ENCODE results near the gene IMPDH1.

IMPDH1 gene

GRCh38 chr7:128405471-128406313 is 4.1 kb downstream of the IMPDH1 start:
- peak in 1 of 2 donors; percentile 24 for DNase-seq (ENCODE audit: low read depth in 1 of 2, low spot score in 1 of 2)

DNA sequence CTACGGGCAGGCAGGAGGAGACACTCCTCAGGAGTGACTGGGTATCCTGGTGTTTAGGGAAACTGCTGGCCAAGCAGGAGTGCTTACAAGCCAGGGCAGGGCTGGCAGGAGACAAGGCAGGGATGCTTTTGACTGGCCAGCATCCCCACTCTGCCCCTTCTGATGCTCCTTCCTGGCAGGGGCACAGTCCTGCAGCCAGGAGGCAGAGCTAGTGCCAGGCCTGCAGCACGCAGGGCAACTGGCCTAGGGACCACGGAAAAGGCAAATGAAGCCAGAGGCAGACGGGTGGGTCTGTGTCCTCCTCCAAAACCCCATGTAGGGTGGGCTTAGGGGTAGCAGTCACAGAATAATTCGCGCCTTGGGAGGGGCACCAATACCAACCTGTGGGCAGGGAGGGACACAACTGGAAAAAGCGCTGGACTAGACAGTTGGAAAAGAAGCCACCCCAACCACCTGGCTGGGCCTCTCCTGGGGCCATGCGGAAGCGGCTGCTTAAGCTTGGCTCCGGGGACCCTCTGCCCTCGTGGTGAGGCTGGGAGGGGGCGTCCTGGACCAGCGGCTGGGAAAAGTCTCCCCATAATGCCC is 4.8 kb downstream of the IMPDH1 start:
- DNase-seq (ENCODE audit: low read depth in 1 of 2, low spot score in 1 of 2): no peak

- DNase-seq (ENCODE audit: low read depth in 1 of 2, low spot score in 1 of 2): no peak
These were observed 5.6 kb downstream of the IMPDH1 start for GRCh38 chr7:128404143-128404681.

GRCh38 chr7:128403676-128404075 is 6.1 kb downstream of the IMPDH1 start:
- no peak for DNase-seq (ENCODE audit: low read depth in 1 of 2, low spot score in 1 of 2)

DNA sequence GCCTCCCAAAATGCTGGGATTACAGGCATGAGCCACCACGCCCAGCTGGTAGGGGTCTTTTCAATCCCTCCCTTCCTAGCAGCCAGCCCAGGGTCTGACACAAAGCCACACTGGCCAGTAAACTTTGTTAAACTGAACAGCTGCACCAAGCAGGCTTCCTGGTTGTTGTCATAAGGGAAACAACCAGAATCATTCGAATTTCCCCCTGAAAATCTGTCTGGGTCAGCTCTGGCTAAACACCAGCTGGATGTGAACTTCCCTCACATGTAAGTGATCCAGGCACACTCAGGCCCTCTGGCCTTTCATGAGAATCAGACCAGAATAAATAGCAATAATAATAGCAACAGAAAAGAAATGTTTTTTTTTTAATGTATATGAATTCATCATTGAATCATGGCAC is 7.4 kb downstream of the IMPDH1 start:
- no peak for DNase-seq (ENCODE audit: low read depth in 1 of 2, low spot score in 1 of 2)

DNA sequence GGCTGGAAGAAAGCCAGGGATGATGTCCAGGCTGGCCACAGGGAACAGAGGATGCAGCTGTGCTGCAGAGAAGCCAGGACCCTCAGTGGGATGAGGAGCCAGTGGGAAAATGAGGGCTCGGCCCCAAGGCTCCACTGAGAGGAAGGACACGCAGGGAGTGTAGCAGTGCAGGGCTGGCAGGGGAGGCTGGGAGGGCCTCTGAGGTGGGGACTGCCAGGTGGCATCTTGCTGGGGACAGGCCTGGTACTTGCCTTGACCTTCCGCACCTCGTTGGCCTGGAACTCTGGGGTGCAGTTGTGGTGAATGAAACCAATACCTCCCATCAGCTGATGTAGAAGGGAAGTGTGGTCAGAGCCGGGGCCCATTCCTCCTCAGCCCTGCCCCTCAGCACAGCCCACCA is 9.2 kb downstream of the IMPDH1 start:
- no peak for DNase-seq (ENCODE audit: low read depth in 1 of 2, low spot score in 1 of 2)

DNA sequence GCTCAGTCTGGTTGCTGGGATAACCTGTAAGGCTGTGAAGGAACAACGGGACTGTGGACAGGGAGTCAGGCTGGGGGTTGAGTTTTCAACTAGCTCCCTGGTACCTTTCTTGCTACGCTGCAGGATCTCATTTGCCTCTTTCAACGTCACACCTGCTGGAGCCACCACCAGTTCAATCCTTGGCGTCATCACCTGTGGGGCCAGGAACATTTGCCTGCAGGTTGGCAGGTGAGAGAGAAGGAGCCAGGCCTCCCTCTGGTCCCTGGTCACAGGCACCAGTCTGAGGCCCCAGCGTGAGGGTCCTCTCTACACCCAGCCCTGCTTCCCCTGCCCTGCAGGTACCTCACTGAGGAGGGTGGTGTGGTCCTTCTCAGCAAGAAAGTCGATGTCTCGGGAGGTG is 9.8 kb downstream of the IMPDH1 start:
- DNase-seq (ENCODE audit: low read depth in 1 of 2, low spot score in 1 of 2): no peak

- DNase-seq (ENCODE audit: low read depth in 1 of 2, low spot score in 1 of 2): no peak
These were observed 11.0 kb downstream of the IMPDH1 start for GRCh38 chr7:128398841-128399135.

DNA sequence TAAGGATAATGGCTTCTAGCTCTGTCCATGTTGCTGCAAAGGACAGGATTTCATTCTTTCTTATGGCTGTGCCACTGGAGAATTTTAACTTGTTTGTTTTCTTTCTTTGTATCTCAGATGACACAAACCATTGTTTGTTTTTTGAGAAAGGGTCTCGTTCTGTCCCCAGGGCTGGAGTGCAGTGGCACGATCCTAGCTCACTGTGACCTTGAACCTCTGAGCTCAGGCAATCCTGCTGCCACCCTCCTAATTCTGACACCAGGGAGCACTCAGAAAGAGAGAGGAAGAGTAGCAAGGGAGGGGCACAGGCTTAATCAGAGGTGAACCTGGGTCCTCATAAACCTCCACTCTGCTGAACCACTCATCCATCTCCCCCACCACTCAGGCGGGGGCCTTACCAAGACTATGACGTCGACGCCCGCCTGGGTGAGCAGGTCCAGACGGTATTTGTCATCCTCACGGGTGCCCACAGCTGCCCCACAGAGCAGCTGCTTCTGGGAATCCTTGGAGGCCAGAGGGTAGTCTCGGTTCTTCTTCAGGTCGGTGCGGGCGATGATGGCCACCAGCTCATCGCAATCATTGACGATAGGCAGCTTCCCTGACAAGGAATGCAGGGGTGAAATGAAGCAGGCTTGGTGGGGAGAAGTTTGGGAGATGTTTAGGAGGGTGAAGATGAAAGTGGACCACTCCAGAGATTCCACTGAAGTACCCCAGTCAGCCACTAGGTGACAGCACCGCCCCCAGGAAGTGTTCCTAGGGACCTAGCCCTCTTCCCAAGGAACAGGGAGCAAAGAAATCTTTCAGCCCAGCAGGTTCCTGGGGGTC is 11.6 kb downstream of the IMPDH1 start:
- DNase-seq (ENCODE audit: low read depth in 1 of 2, low spot score in 1 of 2): no peak

GRCh38 chr7:128396357-128396756 is 13.4 kb downstream of the IMPDH1 start:
- no peak for DNase-seq (ENCODE audit: low read depth in 1 of 2, low spot score in 1 of 2)

DNA sequence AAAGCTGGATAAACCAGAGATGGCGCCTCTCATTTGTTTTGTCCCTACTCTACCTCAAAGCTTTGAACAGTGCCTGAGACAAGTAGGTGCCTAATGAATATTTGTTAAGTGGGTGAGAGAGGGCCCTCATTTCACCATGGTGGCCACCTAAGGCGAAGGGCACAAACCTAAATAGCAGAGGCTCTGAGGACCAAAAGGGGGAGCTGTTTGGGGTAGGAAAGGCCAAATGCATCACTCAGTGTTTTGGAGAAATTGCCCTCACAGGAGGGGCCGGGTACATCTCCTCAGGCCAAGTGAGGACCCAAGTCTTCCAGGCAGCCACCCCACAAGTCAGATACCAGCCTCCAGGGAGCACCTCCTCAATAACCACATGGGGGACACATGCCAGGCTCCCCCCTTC is 14.0 kb downstream of the IMPDH1 start:
- DNase-seq (ENCODE audit: low read depth in 1 of 2, low spot score in 1 of 2): no peak

- DNase-seq (ENCODE audit: low read depth in 1 of 2, low spot score in 1 of 2): no peak
These were observed 14.8 kb downstream of the IMPDH1 start for GRCh38 chr7:128394904-128395496.

DNA sequence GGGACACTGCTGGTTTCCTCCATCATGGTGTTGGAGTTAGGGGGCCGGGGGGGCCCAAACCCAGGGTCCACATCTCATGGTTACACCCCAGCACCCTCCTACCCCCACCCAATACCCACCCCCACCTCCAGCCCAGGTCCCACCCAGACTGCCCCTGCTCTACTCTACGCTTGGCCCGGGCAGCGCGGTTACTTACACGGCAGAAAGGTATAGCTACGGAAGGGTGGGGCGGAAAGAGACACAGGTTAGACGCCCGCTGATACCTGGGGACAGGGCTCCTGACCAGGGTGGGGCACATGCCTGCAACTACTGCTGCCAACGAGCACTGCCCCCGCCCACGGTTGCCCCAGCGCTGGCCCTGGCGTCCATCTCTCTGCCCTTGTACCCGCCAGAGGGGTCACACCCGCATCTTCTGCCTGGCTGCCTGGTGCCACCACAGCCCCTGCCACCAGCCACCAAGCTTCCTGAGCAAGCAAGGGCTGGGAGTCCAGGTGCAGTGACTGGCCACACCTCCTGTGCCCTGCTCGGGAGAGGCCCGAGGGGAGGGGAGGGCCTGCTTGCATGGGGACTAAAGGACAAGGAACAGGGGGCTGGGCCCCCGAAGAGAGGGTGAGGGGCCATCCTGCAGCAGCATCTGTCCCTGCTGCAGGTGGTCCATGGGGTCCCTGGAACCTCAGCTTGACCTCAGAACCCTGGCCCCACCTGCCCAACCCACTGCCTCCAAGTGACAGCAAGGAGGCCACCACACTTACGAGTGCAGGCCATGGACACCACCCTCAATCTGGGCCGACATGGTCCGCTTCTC is 16.1 kb downstream of the IMPDH1 start:
- DNase-seq (ENCODE audit: low read depth in 1 of 2, low spot score in 1 of 2): no peak

- DNase-seq (ENCODE audit: low read depth in 1 of 2, low spot score in 1 of 2): no peak
These were observed 17.1 kb downstream of the IMPDH1 start for GRCh38 chr7:128392446-128393327.

- DNase-seq (ENCODE audit: low read depth in 1 of 2, low spot score in 1 of 2): no peak
These were observed 18.0 kb downstream of the IMPDH1 start for GRCh38 chr7:128391805-128392204.

DNA sequence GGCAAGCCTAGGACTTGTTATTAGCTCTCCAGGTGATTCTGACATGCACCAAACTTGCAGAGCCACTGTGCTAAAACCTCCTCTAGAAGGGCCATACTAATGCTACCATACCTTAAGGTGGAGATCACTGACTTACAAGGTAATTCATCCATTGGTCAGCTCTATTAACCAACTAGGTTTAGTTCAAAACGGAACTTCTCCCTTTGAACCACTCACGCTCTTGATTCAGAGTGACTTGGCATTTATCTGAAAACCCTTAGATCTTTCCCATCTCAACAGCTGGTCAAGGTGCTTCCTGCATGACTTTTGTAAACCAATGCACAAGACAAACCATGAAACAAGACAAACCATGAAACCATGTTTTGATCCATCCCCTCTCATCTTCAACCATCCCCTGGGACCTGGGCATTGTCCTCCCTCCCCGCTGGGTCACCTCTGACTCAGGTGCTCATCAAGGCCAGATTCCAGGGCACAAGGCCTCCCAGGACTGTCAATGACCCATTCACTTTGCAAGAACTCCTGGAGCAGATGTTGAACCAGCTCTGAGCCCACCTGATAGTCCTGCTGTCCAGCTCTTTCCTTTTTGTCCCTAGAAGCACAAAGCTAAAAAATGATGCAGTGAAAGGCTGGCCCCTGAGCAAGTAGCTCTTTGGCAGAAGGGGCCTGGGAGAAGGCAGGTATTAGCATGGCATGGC is 18.8 kb downstream of the IMPDH1 start:
- no peak for DNase-seq (ENCODE audit: low read depth in 1 of 2, low spot score in 1 of 2)

DNA sequence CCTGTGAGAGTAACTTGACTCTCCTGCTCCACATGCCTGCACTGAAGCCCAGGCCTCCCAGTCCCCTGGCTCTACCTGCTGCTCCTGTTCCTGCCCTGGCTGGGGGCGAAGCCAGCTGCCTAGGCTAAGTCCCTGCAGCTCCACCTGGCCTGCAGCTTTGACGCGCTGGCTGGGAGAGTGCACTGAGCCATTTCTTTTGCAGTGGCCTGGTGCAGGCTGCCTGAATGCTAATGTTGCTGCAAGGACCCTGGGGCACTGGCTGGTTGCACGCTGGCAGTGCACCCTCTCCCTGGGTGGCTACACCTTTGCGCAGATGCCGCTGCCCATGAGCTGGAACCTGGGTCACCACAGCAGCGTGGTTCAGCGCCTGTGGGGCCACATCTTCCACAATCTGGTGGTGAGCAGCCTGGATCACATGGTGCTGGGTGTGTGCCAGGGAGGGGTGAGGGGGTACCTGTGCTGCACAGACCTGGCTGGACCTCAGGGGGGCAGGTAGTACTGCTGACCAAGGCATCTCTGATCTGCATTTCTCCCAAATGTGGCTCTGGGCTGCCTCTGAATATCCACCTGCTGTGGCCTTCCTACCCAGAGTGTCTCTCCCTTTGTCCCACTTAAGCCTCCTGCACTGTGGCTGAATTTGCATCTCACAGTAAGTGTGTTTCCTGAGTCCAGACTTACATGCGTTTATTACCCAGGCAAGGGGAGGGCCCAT is 20.0 kb downstream of the IMPDH1 start:
- no peak for DNase-seq (ENCODE audit: low read depth in 1 of 2, low spot score in 1 of 2)

DNA sequence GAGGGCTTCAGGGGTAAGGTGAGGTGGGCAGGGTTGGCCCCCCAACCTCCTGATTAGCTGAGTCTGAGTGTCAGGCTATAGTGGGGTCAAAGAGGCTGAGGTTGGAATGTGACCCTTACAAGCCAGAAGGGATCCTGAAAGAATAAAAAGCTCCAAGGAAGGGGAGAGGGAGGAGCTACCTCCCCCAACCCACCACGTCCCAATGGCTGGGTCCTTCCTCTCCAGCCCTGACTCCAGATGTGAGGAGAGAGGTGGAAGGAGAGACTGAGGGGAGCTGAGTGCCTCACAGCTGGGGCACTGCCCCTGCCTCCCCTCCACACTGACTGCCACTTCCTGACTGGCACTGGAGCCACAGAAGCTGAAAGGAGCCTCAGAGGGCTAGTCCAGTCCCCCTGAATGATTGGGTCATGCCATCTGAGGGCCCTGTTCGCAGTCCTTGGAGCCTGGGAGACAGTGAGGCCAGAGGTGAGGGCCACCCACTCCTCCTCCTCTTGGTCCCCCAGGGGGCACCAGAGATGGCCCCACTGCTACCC is 20.6 kb downstream of the IMPDH1 start:
- no peak for DNase-seq (ENCODE audit: low read depth in 1 of 2, low spot score in 1 of 2)
